ENCODE data around the gene IFT81.

- TF ChIP-seq CTCF (IDR thresholded peaks at IDR 0.05; ENCODE audit: low read length): no peak
- no peak for TF ChIP-seq EZH2phosphoT487 (IDR thresholded peaks at IDR 0.05; ENCODE audit: low read length)
- TF ChIP-seq EZH2 (optimal IDR thresholded peaks at IDR 0.05; ENCODE audit: low read depth, low read length): no peak
Observed at GRCh38 chr12:110266381-110266960, 142.3 kb downstream of the IFT81 start.
